ENCODE measurements around the gene TMEM242. TPM values are rescaled to one million over a fixed set of nuclear protein-coding genes. Genes with fewer than 3 reads are reported as not detected.

The TMEM242 gene
- total and polyA plus RNA-seq, 2 of the 4 experiments (the other 2 are of a cell fraction): 2.3 to 4.6 TPM

- Histone ChIP-seq H4K5ac (ENCODE audit: low read depth, low read length) (no peak overlapping the region), H3K9me3 (ENCODE audit: control insufficient read depth, insufficient read depth, low read length) (peaks cover 4% of the 10 kb centered on the region), H2AK9ac (replicated peaks; ENCODE audit: low read depth, low read length, poor library complexity) (no peak overlapping the region), H4K8ac (ENCODE audit: low read depth in 2 of 2, low read length in 2 of 2) (no peak overlapping the region), H2BK20ac (ENCODE audit: low read depth, low read length) (no peak overlapping the region), H3K79me1 (ENCODE audit: low read depth in 1 of 2, low read length in 2 of 2) (no peaks in the 10 kb centered on the region), H3K4me3 (ENCODE audit: insufficient read depth, low read depth, low read length) (no peak overlapping the region), H2BK120ac (ENCODE audit: low read depth, low read length) (no peak overlapping the region), H3K9me1 (ENCODE audit: insufficient read depth, low read length) (no peaks in the 10 kb centered on the region), H4K91ac (ENCODE audit: insufficient read depth, low read depth, low read length) (no peak overlapping the region), H3K36me3 (ENCODE audit: control insufficient read depth, insufficient read depth, low read length) (no peaks in the 10 kb centered on the region), H4K20me1 (ENCODE audit: insufficient read depth, low read length) (no peaks in the 10 kb centered on the region), H2AK5ac (ENCODE audit: low read depth, low read length) (no peak overlapping the region), H3K18ac (ENCODE audit: low read depth, low read length) (no peak overlapping the region), H3K27ac (ENCODE audit: insufficient read depth, low read length) (no peak overlapping the region), H3K4ac (ENCODE audit: low read depth, low read length) (no peak overlapping the region), H3K27me3 (ENCODE audit: control insufficient read depth, insufficient read depth, low read length) (peaks cover 40% of the 10 kb centered on the region), H3K56ac (ENCODE audit: extremely low read depth, insufficient read depth, low read length) (no peak overlapping the region), H3K4me2 (ENCODE audit: low read depth, low read length) (no peak overlapping the region), H2BK15ac (ENCODE audit: low read depth, low read length) (no peak overlapping the region), H2AFZ (replicated peaks; ENCODE audit: low read length, poor library complexity) (no peak overlapping the region), H3K9ac (ENCODE audit: low read depth, low read length) (no peak overlapping the region), H2BK5ac (ENCODE audit: low read depth, low read length, poor library complexity, severe bottlenecking) (no peak overlapping the region), H3K14ac (replicated peaks; ENCODE audit: low read depth, low read length) (no peak overlapping the region), H3K23ac (ENCODE audit: low read depth, low read length) (no peak overlapping the region), H3K4me1 (ENCODE audit: control insufficient read depth, insufficient read depth, low read length) (no peaks in the 10 kb centered on the region)
- no peak for TF ChIP-seq CEBPB (IDR thresholded peaks at IDR 0.05; ENCODE audit: low read depth, low read length)
- TF ChIP-seq MAFK (IDR thresholded peaks at IDR 0.05; ENCODE audit: low read depth, low read length): no peak
- TF ChIP-seq RFX5 (IDR thresholded peaks at IDR 0.05; ENCODE audit: low read depth, low read length): no peak
- no peak for TF ChIP-seq RAD21 (IDR thresholded peaks at IDR 0.05; ENCODE audit: low read length)
- no peak for TF ChIP-seq NFE2L2 (IDR thresholded peaks at IDR 0.05; ENCODE audit: low read depth, low read length)
- TF ChIP-seq POLR2A (IDR thresholded peaks at IDR 0.05; ENCODE audit: low read depth, low read length): no peak
- no peak for TF ChIP-seq FOS (IDR thresholded peaks at IDR 0.05; ENCODE audit: low read depth, low read length)
- no peak for TF ChIP-seq CTCF (conservative IDR thresholded peaks at IDR 0.05; ENCODE audit: low read depth, low read length)
- no peak for TF ChIP-seq CHD1 (IDR thresholded peaks at IDR 0.05; ENCODE audit: low read depth, low read length)
- no peak for ATAC-seq (ENCODE audit: low read depth)
- no peak for DNase-seq
- intact Hi-C loops (cut with micrococcal nuclease) (no loop called here), in situ Hi-C loops (cut with MboI; ENCODE audit: low sequenced_read_pairs) (no loop called here), dilution Hi-C loops (cut with HindIII; ENCODE audit: low sequenced_read_pairs, unreplicated experiment) (no loop called here)
- CTCF ChIA-PET: no interaction called here
- WGBS, 2 experiments (ENCODE audit: extremely low coverage in 2 of 2, insufficient read length in 1 of 2): 62% methylated on average over 3 of the region's 8 CpGs; no CpG with 5 or more reads in 1 of the 2 experiments
- no TSS peak for BruUV-seq (replicated peaks)
- POLR2A ChIA-PET (ENCODE audit: unreplicated experiment): no interaction called here
These were observed 73.5 kb downstream of the TMEM242 start for GRCh38 chr6:157249826-157250225.
